Activated CD8-positive, alpha-beta T cell treated with anti-CD3 and anti-CD28 coated beads, Interleukin-2, amount 10 ng/mL, durations not matched to agents 7 days and 5 days (primary cell): ENCODE measurements around the gene EXD3. TPM values are rescaled to one million over a fixed set of nuclear protein-coding genes. Genes with fewer than 3 reads are reported as not detected.

Experiments used
- ATAC-seq: fragments of 150-1000 bp; cut with Tn5 transposase; one replicate; pipeline ENCODE4 v1.10.0; 2021; ENCODE audit warnings: moderate library complexity
- CTCF ChIA-PET: fragments of 350-600 bp; sonication (Branson Sonifier 250); formaldehyde crosslinking; loops from one replicate; lab custom pipeline; 2021; ENCODE audit warnings: antibody characterized with exemption; lab: Charles Lee
- POLR2A ChIA-PET: fragments of 350-600 bp; sonication (Branson Sonifier 250); formaldehyde crosslinking; loops from one replicate; lab custom pipeline; 2021; ENCODE audit warnings: antibody characterized with exemption; lab: Charles Lee
- DNase-seq: peaks from one replicate; pipeline ENCODE4 v3.0.0-alpha.2; 2020
- H3K27ac Mint-ChIP-seq: one replicate; pipeline ENCODE4 v1.8.0; 2021; ENCODE audit warnings: mild to moderate bottlenecking, mixed read lengths
- H3K27me3 Mint-ChIP-seq: one replicate; pipeline ENCODE4 v1.8.0; 2021; ENCODE audit warnings: low read depth, mixed read lengths
- H3K36me3 Mint-ChIP-seq: one replicate; pipeline ENCODE4 v1.8.0; 2021; ENCODE audit warnings: low read depth, mixed read lengths
- H3K4me1 Mint-ChIP-seq: one replicate; pipeline ENCODE4 v1.8.0; 2021; ENCODE audit warnings: low read depth, mixed read lengths
- H3K4me3 Mint-ChIP-seq: one replicate; pipeline ENCODE4 v1.8.0; 2021; ENCODE audit warnings: mild to moderate bottlenecking, mixed read lengths
- H3K9me3 Mint-ChIP-seq: one replicate; pipeline ENCODE4 v1.8.0; 2022; ENCODE audit warnings: mixed read lengths; ENCODE audit not compliant: insufficient read depth
- total RNA-seq, 2 experiments: library from RNA; stranded (reverse); gene quantifications; one replicate each; pipeline ENCODE4 v1.2.3, GENCODE V29; 2021

Gene EXD3
- total RNA-seq, 2 experiments from 2014 or later, result 10.0 to 10.9 TPM

GRCh38 chr9:137444106-137444790 is 21.3 kb upstream of the EXD3 start:
- DNase-seq, result no peak
- Mint-ChIP-seq H3K27ac (no peak overlapping the region), H3K27me3 (peaks cover 15% of the 10 kb centered on the region), H3K4me3 (no peak overlapping the region), H3K36me3 (peaks cover 12% of the 10 kb centered on the region), H3K9me3 (no peaks in the 10 kb centered on the region), H3K4me1 (peaks cover 18% of the 10 kb centered on the region)
- POLR2A ChIA-PET, result interaction anchor here (0.7 kb wide), 1 partner anchor 21 kb away, joined by 3 read pairs; the partner anchor contains the start of genes EXD3 and NOXA1
- CTCF ChIA-PET, result interaction anchor here (1.0 to 3.2 kb wide), 6 partner anchors 17 to 208 kb away, joined by 3 to 14 read pairs (median 5); partner anchors contain the start of genes EXD3 and NOXA1
- ATAC-seq, result no peak

GRCh38 chr9:137441935-137442321 is 19.0 kb upstream of the EXD3 start:
- Mint-ChIP-seq H3K9me3 (no peaks in the 10 kb centered on the region), H3K4me3 (no peak overlapping the region), H3K27me3 (peaks cover 13% of the 10 kb centered on the region), H3K27ac (no peak overlapping the region), H3K4me1 (peaks cover 10% of the 10 kb centered on the region), H3K36me3 (no peaks in the 10 kb centered on the region)
- no peak for ATAC-seq
- ChIA-PET POLR2A (no interaction called here), CTCF (interaction anchor here (1.7 kb wide), 1 partner anchor 19 kb away, joined by 5 read pairs; the partner anchor contains the start of genes EXD3 and NOXA1)
- DNase-seq, result no peak

- no peak for DNase-seq
- Mint-ChIP-seq H3K4me3 (no peak within 1 kb of the TSS), H3K9me3 (no peaks in the 10 kb centered on the region), H3K4me1 (peaks cover 10% of the 10 kb centered on the region), H3K27me3 (peaks cover 13% of the 10 kb centered on the region), H3K36me3 (no peaks in the 10 kb centered on the region), H3K27ac (no peak within 1 kb of the TSS)
- ChIA-PET CTCF (interaction anchor here (1.7 kb wide), 1 partner anchor 18 kb away, joined by 5 read pairs; the partner anchor contains the start of genes EXD3 and NOXA1), POLR2A (no interaction called here)
- no peak for ATAC-seq
Measured at GRCh38 chr9:137441289-137441934, 18.4 kb upstream of the EXD3 start, which contains the start of gene ENTPD8. Gene ENTPD8, minus strand, starts transcription at chr9:137441357. Its CDS starts 3,072 bp downstream, at chr9:137438285.

GRCh38 chr9:137439158-137439714 is 16.3 kb upstream of the EXD3 start:
- ATAC-seq (no peak), DNase-seq (no peak)
- Mint-ChIP-seq H3K27ac (no peak overlapping the region), H3K4me3 (no peak overlapping the region), H3K4me1 (peaks cover 7% of the 10 kb centered on the region), H3K9me3 (no peaks in the 10 kb centered on the region), H3K36me3 (no peaks in the 10 kb centered on the region), H3K27me3 (peaks cover 11% of the 10 kb centered on the region)
- POLR2A ChIA-PET, result no interaction called here
- CTCF ChIA-PET, result no interaction called here

GRCh38 chr9:137438591-137439157 is 15.7 kb upstream of the EXD3 start:
- Mint-ChIP-seq H3K4me1 (peaks cover 9% of the 10 kb centered on the region), H3K9me3 (no peaks in the 10 kb centered on the region), H3K36me3 (no peaks in the 10 kb centered on the region), H3K27ac (no peak overlapping the region), H3K27me3 (peaks cover 11% of the 10 kb centered on the region), H3K4me3 (no peak overlapping the region)
- DNase-seq (no peak), ATAC-seq (no peak)
- ChIA-PET POLR2A (no interaction called here), CTCF (no interaction called here)

- ChIA-PET CTCF (interaction anchor here (1.1 kb wide), 1 partner anchor 15 kb away, joined by 6 read pairs; the partner anchor contains the start of genes EXD3 and NOXA1), POLR2A (no interaction called here)
- H3K9me3 Mint-ChIP-seq, result no peaks in the 10 kb centered on the region
- ATAC-seq, result no peak
- no peak overlapping the region for H3K4me3 Mint-ChIP-seq
- H3K27ac Mint-ChIP-seq, result no peak overlapping the region
- H3K36me3 Mint-ChIP-seq, result no peaks in the 10 kb centered on the region
- peaks cover 9% of the 10 kb centered on the region for H3K4me1 Mint-ChIP-seq
- H3K27me3 Mint-ChIP-seq, result peaks cover 8% of the 10 kb centered on the region
- DNase-seq, result no peak
Measured at GRCh38 chr9:137437691-137438590, 15.0 kb upstream of the EXD3 start.

- no peak for DNase-seq
Measured at GRCh38 chr9:137436761-137437600, 14.0 kb upstream of the EXD3 start.

GRCh38 chr9:137435980-137436760 is 13.2 kb upstream of the EXD3 start:
- DNase-seq, result no peak
- Mint-ChIP-seq H3K4me1 (peaks cover 7% of the 10 kb centered on the region), H3K27ac (no peak overlapping the region), H3K9me3 (no peaks in the 10 kb centered on the region), H3K27me3 (no peaks in the 10 kb centered on the region), H3K4me3 (no peak overlapping the region), H3K36me3 (no peaks in the 10 kb centered on the region)
- CTCF ChIA-PET, result no interaction called here
- POLR2A ChIA-PET, result no interaction called here
- no peak for ATAC-seq

More at GRCh38 chr9:137436761-137437600, 14.0 kb upstream of the EXD3 start:
- Mint-ChIP-seq H3K4me3 (no peak overlapping the region), H3K9me3 (no peaks in the 10 kb centered on the region), H3K27ac (no peak overlapping the region), H3K27me3 (peaks cover 2% of the 10 kb centered on the region), H3K36me3 (no peaks in the 10 kb centered on the region), H3K4me1 (peaks cover 8% of the 10 kb centered on the region)
- ChIA-PET POLR2A (no interaction called here), CTCF (interaction anchor here (1.1 kb wide), 1 partner anchor 14 kb away, joined by 6 read pairs; the partner anchor contains the start of genes EXD3 and NOXA1)
- ATAC-seq, result no peak

- Mint-ChIP-seq H3K4me3 (no peak overlapping the region), H3K27ac (no peak overlapping the region), H3K36me3 (no peaks in the 10 kb centered on the region), H3K4me1 (peaks cover 7% of the 10 kb centered on the region), H3K9me3 (no peaks in the 10 kb centered on the region), H3K27me3 (no peaks in the 10 kb centered on the region)
- ChIA-PET POLR2A (no interaction called here), CTCF (no interaction called here)
- DNase-seq (no peak), ATAC-seq (no peak)
Measured at GRCh38 chr9:137435381-137435891, 12.5 kb upstream of the EXD3 start.
